IPS-20b (cell line): Measurements from ENCODE around the gene CST8.

Source experiments
- H3K27ac ChIP-seq: one replicate; pipeline ENCODE4 v1.5.1; 2013; ENCODE audit warnings: low read length
- H3K27me3 ChIP-seq: 2 replicates; pipeline ENCODE4 v1.6.1; 2013; ENCODE audit warnings: mild to moderate bottlenecking, low read length, inconsistent platforms; ENCODE audit not compliant: insufficient read depth
- H3K36me3 ChIP-seq: 2 replicates; pipeline ENCODE4 v1.6.1; 2013; ENCODE audit warnings: low read depth, mild to moderate bottlenecking, inconsistent platforms, low read length, moderate library complexity; ENCODE audit not compliant: insufficient read depth
- H3K4me1 ChIP-seq: 2 replicates; pipeline ENCODE4 v1.6.1; 2013; ENCODE audit warnings: mild to moderate bottlenecking, control low read depth, inconsistent platforms, low read length, moderate library complexity; ENCODE audit not compliant: insufficient read depth
- H3K4me3 ChIP-seq: 2 replicates; pipeline ENCODE4 v1.5.1; 2013; ENCODE audit warnings: mild to moderate bottlenecking, low read length, inconsistent platforms
- H3K9ac ChIP-seq: 2 replicates; pipeline ENCODE4 v1.6.1; 2013; ENCODE audit warnings: low read depth, mild to moderate bottlenecking, inconsistent platforms, low read length, moderate library complexity
- H3K9me3 ChIP-seq: 2 replicates; pipeline ENCODE4 v1.6.1; 2013; ENCODE audit warnings: mild to moderate bottlenecking, low read depth, low read length, inconsistent platforms; ENCODE audit not compliant: insufficient read depth

The CST8 gene

DNA sequence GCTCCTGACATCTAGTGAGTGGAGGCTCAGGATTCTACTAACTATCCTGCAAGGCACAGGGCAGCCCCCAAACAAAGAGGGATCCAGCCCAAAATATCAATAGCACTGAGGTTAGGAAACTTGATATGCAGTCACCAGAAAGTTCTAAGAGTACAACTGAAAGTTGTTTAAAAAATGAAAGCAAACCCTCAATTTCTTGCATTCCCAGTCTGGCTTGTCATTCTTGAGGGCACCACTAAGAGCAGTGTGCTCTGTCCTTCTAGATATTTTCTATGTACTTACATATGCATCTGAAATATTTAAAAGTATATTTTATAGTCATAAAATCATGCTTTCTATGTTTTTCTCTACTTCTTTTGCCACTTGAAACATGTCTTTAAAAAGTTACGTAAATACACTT lies 35.9 kb downstream of the CST8 start:
- no peaks in the 10 kb centered on the region for H3K36me3 ChIP-seq
- no peak overlapping the region for H3K9ac ChIP-seq
- H3K27me3 ChIP-seq, result peaks cover 3% of the 10 kb centered on the region; the same call in 1 of the 2 replicates
- no peak overlapping the region for H3K27ac ChIP-seq
- H3K9me3 ChIP-seq, result peaks cover 19% of the 10 kb centered on the region
- peaks cover 2% of the 10 kb centered on the region; the same call in 1 of the 2 replicates for H3K4me1 ChIP-seq
- no peak overlapping the region for H3K4me3 ChIP-seq

DNA sequence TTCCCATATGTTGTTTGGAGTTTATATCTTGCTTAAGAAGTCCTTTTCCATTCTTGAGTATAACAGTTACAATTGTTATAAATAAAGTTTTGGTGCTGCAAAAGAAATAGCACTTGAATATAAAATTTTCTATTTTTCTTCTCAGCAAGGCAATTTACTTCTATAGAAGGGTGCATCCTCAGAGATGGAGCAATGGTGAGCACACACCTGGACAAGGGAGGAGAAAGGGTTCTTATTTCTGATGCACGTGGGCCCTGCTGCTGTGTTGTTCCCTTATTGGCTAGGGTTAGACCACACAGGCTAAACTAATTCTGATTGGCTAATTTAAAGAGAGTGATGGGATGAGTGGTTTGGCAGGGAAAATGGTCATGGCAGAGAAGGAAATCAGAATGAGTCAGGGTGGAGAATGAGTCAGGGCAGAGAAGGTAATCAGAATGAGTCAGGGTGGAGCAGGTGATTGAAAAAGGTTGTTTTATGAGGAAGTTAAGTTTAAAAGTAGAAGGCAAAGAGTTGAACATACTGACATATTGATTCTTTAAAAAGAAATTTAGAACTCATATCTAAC lies 38.0 kb downstream of the CST8 start:
- H3K27me3 ChIP-seq, result peaks cover 9% of the 10 kb centered on the region; the same call in 1 of the 2 replicates
- H3K36me3 ChIP-seq, result no peaks in the 10 kb centered on the region
- no peak overlapping the region for H3K27ac ChIP-seq
- H3K9ac ChIP-seq, result no peak overlapping the region
- H3K4me3 ChIP-seq, result no peak overlapping the region
- peaks cover 19% of the 10 kb centered on the region for H3K9me3 ChIP-seq
- peaks cover 19% of the 10 kb centered on the region for H3K4me1 ChIP-seq

DNA sequence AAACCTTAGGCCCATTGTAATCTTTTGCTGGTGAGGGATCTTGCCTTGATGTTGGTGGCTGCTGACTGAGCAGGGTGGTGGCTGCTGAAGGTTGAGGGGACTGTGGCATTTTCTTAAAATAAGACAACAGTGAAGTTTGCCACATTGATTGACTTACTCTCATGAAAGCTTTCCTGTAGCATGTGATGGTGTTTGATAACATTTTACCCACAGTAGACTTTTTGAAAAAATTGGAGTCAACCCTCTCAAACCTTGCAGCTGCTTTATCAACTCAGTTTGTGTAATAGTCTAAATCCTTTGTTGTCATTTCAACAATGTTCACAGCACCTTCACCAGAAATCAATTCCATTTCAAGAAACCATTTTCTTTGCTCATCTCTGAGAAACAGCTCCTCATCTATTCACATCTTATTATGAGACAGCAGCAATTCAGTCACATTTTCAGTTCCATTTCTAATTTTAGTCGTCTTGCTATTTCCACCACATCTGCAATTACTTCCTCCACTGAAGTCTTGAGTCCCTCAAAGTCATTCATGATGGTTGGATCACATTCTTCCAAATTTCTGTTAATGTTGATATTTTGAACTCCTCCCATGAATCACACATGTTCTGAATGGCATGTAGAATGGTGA lies 40.1 kb downstream of the CST8 start:
- H3K9me3 ChIP-seq, result peaks cover 19% of the 10 kb centered on the region
- H3K4me1 ChIP-seq, result peaks cover 25% of the 10 kb centered on the region
- no peaks in the 10 kb centered on the region for H3K36me3 ChIP-seq
- H3K27ac ChIP-seq, result no peak overlapping the region
- peaks cover 17% of the 10 kb centered on the region for H3K27me3 ChIP-seq
- no peak overlapping the region for H3K9ac ChIP-seq
- no peak overlapping the region for H3K4me3 ChIP-seq

DNA sequence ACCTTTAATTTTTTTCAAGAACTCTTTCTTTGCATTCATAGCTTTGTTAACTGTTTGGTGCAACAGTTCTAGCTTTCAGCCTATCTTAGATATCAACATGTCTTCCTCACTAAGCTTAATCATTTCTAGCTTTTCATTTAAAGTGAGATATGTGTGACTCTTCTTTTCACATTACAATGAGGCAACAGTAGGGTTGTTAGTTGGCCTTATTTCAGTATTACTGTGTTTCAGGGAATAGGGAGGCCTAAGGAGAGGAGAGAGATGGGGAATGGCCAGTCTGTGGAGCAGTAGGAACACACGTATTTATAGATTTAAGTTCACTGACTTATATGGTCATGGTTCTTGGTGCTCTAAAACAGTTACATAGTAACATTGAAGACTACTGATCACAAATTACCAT lies 41.6 kb downstream of the CST8 start:
- no peaks in the 10 kb centered on the region for H3K36me3 ChIP-seq
- no peak overlapping the region for H3K27ac ChIP-seq
- no peak overlapping the region for H3K9ac ChIP-seq
- H3K27me3 ChIP-seq, result peaks cover 17% of the 10 kb centered on the region
- peaks cover 19% of the 10 kb centered on the region for H3K9me3 ChIP-seq
- peak overlapping the region; percentile 37 for H3K4me3 ChIP-seq
- H3K4me1 ChIP-seq, result peaks cover 25% of the 10 kb centered on the region

DNA sequence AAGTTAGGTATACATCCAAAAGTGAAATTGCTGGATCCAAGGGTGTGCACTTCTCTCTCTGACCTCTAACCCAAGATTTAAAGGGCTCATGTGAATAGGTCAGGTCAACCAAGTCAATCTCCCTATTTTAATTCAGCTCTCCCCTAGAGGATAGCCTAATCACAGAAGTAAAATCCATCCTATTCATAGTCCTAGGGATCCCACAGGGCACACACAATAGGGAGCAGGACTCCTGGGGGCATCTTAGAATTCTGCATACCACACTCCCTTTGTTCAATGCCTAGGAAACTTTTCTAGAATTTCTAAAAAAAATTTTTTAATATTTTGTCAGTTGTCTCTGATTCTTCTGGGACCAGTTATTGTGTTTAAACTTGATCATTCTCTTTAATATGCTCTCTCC lies 42.2 kb downstream of the CST8 start:
- peaks cover 17% of the 10 kb centered on the region for H3K27me3 ChIP-seq
- H3K4me3 ChIP-seq, result peak overlapping the region; percentile 37; the same call in 1 of the 2 replicates
- no peaks in the 10 kb centered on the region for H3K36me3 ChIP-seq
- H3K4me1 ChIP-seq, result peaks cover 25% of the 10 kb centered on the region
- H3K9ac ChIP-seq, result no peak overlapping the region
- peaks cover 14% of the 10 kb centered on the region; the same call in 1 of the 2 replicates for H3K9me3 ChIP-seq
- H3K27ac ChIP-seq, result no peak overlapping the region

DNA sequence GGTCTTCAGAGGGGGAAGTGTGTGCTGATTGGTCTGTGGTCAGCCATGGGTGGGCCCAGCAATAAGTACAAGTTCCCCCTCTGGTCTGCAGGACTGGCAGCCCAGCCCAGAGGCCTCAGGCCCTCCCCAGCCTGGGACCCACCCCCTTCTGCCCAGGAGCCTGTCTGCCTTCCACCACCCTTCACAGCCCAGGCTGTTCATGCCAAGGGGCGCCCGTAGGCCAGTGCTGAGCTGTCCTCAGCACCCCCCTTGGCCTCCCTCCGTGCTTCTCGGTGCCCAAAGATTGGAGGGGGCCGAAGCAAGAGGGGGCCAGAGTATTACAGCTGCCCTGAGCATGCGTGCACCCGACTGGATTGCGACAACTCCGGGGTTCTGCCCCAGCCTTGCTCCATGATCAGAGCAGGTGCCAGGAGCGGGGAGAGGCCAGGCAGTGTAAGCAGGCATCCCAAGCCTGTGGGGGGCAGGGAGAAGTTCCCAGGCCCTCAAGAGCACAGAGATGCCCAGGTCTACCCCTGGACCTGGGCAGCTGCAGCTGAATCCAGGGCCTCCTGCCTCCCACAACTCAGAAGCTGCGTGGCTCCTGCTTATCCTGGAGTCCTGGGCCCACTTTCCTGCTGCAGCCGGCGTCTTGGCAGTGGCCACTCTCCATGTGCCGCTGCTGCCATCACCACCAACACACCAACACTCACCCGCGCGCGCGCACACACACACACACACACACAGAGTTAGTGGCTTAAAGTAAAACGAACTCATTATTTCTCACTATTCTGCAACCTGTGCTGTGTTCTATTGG lies 44.1 kb downstream of the CST8 start:
- Histone ChIP-seq H3K27ac (no peak overlapping the region), H3K4me1 (peaks cover 25% of the 10 kb centered on the region)

DNA sequence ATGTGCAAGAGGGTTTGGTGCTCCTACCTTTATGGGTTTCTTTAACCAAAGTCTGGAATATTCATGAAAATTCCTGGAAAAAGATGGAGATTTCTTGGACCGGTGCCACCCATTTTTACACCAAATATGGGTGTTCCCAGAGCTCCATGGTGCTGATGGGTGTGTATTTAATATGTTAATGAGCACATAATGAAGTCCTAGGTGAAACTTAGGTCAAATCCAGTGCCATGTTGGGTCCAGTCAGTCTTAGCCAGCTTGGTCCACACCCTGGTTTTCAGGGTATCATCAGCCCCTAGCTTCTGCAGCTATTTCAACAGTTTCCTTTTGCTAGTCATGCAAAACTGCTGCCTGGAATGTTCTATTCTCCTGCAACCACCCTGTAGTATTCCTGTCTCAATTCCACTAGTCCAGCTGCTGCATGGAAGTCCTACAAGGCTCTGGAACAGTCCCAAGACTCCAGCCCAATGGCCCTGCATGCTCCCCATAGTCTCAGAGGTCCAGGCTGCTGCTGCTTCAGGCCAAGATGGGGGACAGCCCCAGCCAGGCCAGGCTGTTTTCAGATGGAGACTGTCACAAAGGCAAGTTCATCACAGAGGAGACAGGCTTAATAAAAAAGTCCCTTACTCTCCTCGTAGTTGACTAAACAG lies 45.5 kb downstream of the CST8 start:
- Histone ChIP-seq H3K36me3 (no peaks in the 10 kb centered on the region), H3K4me1 (peaks cover 30% of the 10 kb centered on the region), H3K9me3 (no peaks in the 10 kb centered on the region), H3K27me3 (peaks cover 17% of the 10 kb centered on the region), H3K9ac (no peak overlapping the region), H3K27ac (no peak overlapping the region), H3K4me3 (no peak overlapping the region)

More for the DNA sequence above, 44.1 kb downstream of the CST8 start:
- Histone ChIP-seq H3K9me3 (no peaks in the 10 kb centered on the region), H3K4me3 (no peak overlapping the region), H3K36me3 (no peaks in the 10 kb centered on the region), H3K27me3 (peaks cover 17% of the 10 kb centered on the region), H3K9ac (no peak overlapping the region)

DNA sequence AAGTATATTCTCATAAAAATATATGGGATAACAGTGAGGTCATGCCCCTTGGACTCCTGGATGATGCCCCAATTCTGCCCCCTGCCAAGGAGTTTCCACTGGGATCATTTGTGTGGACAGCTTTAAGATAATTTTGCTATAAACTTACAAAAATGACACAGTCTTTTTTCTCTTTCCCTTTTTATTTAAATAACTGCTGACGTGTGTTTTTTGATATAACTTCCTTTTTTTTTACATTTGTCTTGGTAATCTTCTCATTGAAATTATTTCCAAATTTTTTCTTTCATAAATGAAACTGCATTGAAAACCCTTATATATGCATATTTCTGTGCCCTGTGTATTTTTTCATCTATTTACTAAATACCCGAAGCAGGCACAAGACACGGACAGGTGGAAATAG lies 46.1 kb downstream of the CST8 start:
- Histone ChIP-seq H3K36me3 (no peaks in the 10 kb centered on the region), H3K27me3 (peaks cover 13% of the 10 kb centered on the region), H3K4me1 (peaks cover 29% of the 10 kb centered on the region), H3K9me3 (no peaks in the 10 kb centered on the region), H3K9ac (no peak overlapping the region), H3K4me3 (no peak overlapping the region), H3K27ac (no peak overlapping the region)

DNA sequence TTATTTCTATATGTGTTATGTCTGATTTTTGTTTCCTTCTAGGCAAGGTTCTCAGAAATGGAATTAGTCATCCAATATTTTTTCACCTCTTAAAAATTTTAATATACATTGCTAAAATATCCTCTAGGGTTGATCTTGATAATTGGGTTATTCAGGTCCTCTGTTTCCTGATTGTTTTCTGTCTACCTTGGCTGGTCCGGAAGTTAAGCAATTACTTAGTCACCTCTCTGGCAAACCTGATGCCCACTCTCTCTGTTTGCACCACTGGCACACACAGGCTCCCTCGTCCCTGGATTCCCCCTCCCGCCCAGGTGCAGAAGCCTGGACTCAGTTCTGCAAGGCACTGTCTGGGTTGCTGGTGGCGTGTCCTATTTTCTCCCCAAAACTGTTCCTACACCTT lies 49.7 kb downstream of the CST8 start:
- no peak overlapping the region for H3K4me3 ChIP-seq
- H3K9me3 ChIP-seq, result no peaks in the 10 kb centered on the region
- no peak overlapping the region for H3K27ac ChIP-seq
- no peaks in the 10 kb centered on the region; the same call in 1 of the 2 replicates for H3K27me3 ChIP-seq
- peaks cover 8% of the 10 kb centered on the region for H3K4me1 ChIP-seq
- H3K36me3 ChIP-seq, result no peaks in the 10 kb centered on the region
- H3K9ac ChIP-seq, result no peak overlapping the region

DNA sequence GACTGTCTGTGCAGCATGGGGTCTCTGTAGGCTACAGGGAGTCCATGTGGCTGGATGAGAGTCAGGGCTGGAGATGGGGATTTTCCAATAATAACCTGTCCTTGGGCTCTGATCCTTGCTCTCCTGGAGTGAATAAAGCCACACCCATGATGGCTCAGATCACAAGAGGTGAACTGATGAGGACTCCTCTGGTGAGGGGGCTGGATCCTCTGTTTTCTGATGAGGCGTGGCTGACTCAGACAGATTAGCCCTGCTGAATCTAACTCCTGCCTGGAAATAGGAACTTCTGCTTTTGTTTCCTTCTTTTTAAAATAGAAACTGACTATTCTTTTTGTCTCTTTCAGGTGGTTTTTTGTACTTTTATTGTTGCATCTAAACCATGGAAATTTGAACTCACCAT lies 50.4 kb downstream of the CST8 start:
- Histone ChIP-seq H3K9ac (no peak overlapping the region), H3K27me3 (no peaks in the 10 kb centered on the region), H3K27ac (no peak overlapping the region), H3K4me1 (peaks cover 8% of the 10 kb centered on the region), H3K4me3 (no peak overlapping the region), H3K9me3 (no peaks in the 10 kb centered on the region), H3K36me3 (no peaks in the 10 kb centered on the region)

DNA sequence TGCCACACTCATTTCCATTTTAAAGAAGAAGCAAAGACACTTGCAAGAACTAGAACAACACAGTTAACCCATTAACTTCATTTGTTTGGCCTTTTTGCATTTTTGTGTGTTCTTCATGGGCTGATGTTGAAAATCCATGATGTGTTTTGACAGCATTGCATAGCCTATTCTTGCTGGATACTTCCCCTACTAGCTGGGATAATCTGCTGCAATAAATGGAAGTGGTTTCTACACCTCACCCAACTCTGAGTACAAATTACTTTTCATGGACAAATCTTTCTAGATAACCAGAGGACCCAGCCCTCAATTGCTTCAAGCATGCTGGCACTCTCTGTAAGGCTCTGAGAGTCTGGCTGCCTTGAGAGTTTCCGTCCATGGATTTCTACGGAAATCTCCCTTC lies 50.9 kb downstream of the CST8 start:
- Histone ChIP-seq H3K9ac (no peak overlapping the region), H3K36me3 (no peaks in the 10 kb centered on the region), H3K9me3 (no peaks in the 10 kb centered on the region), H3K27ac (no peak overlapping the region), H3K27me3 (no peaks in the 10 kb centered on the region), H3K4me1 (peaks cover 8% of the 10 kb centered on the region), H3K4me3 (no peak overlapping the region)
